Measurements from ENCODE around the gene ALG5.

The ALG5 gene

GRCh38 chr13:36999054-36999714, at the start of gene ALG5:
Gene ALG5 (minus strand): TSS chr13:36999340. CDS start chr13:36999300, 40 bp downstream.
- DNase-seq (ENCODE audit: low read depth in 3 of 3), result peak; percentile 82 to 90 (median 86)

GRCh38 chr13:37047846-37048245, 48.7 kb upstream of the ALG5 start:
- DNase-seq (ENCODE audit: low read depth in 3 of 3), result no peak

- no peak for DNase-seq (ENCODE audit: low read depth in 3 of 3)
These were observed 47.9 kb upstream of the ALG5 start for GRCh38 chr13:37047032-37047431.

- DNase-seq (ENCODE audit: low read depth in 3 of 3), result no peak
These were observed 46.9 kb upstream of the ALG5 start for GRCh38 chr13:37046062-37046461.

GRCh38 chr13:37040789-37041188, 41.6 kb upstream of the ALG5 start:
- DNase-seq (ENCODE audit: low read depth in 3 of 3), result no peak

DNA sequence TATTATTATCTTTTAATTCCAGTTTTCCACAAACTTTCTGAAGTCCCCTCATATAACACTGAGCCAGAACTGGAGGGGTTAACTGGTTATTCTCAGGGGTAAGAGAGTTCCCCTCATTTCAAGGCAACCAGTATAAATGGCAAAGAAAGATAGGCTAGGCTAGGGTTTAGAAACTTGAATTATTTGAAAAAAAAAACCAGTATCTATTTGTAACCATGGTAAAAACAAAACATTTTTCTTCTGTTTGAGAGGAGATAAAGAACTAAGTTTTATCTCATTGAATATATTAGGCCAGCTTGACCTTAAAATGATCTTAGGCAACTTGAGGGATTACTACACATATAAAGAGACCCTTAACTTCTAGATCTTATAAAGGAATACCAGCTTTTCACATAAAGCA, 40.8 kb upstream of the ALG5 start:
- no peak for DNase-seq (ENCODE audit: low read depth in 3 of 3)

- DNase-seq (ENCODE audit: low read depth in 3 of 3), result no peak
These were observed 38.1 kb upstream of the ALG5 start for GRCh38 chr13:37037241-37037640.

- no peak for DNase-seq (ENCODE audit: low read depth in 3 of 3)
These were observed 30.5 kb upstream of the ALG5 start for GRCh38 chr13:37029617-37030016.

DNA sequence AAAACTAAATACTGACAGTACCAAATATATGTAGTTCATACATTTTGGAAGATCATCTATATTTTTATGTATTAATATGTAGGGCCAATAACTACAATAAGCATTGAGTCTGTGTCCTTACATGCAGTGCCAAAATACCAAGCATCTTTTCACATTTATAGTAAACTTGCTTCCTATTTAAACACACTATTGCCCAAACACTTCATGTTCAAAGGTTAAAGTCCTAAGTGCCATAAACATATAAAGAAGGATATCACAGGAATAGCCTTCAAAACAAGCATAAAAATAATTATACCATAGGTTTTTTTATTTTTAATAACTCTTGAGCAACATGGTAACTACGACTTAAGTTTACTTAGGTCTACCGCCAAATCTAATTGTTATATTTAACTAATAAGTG, 28.5 kb upstream of the ALG5 start:
- no peak for DNase-seq (ENCODE audit: low read depth in 3 of 3)

DNA sequence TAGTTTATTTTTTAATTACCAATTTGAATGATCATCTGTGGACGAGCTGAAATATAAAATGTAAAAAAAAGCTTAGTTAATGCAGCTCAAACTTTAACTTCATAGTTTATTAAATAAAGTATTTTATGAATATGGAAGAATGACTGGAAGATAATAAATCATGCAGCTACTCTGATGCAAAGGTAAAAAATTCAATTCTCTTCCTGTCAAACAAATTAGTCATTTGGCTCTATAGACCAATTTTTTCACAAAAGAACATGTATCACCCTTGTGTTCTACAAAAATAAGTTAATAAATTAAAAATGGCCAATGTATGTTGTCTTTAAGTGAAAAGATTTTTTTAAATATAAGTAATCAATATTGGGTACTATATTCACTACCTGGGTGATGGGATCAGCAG, 27.6 kb upstream of the ALG5 start:
- DNase-seq (ENCODE audit: low read depth in 3 of 3), result no peak

DNA sequence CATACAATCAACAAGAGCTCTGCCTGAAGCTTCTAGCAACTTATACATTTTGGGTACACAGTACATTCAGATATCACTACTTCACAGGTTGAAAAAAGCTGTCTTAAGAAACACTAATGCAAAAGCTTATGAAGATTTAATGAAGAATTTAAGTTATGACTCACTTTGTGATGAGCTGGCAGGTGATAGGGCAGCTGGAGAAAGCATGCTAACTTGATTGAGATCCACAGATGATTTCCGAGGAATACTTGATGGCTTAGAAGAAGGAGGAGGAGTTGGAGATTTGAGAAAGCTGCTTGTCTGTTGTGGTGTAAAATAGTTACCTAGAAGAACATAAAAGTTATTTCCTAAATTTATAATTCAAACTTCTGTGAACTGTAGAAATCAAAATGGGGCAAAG, 24.7 kb upstream of the ALG5 start:
- DNase-seq (ENCODE audit: low read depth in 3 of 3), result no peak

DNA sequence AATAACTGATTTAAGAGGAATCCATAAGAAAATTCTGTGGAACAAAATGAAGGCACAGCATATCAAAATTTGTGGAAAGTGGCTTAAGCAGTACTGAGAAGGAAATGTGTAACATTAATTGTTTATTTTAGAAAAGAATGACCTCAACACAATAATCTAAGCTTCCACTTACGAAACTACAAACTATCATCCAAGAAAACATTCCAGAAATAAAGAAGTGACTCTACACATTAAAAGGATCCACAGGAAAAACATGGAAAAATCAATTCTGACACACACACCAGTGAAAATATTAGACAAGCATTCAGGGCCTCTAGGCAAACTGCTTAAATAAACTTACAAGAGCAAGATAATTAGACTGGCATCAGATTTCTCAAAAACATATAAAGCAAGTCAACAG, 15.5 kb upstream of the ALG5 start:
- DNase-seq (ENCODE audit: low read depth in 3 of 3), result no peak

DNA sequence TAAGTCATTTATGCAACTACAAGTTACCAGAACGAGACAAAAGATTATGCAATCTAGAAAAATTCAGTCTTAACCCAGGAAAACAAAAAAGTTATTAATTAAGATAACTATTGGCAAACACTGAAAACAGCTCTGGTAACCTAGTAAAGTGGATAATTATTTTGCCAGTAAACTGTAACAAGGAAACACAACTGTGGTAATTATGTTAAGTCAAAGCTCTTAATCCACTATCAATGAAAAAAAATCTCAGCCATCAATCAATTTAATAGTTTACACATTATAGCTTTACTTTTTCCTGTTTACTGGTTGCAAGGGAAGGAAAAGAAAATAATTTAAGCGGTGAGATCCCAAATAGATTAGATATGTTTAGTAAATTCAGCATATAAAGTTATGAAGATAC, 12.6 kb upstream of the ALG5 start:
- no peak for DNase-seq (ENCODE audit: low read depth in 3 of 3)

- DNase-seq (ENCODE audit: low read depth in 3 of 3), result no peak
These were observed 11.9 kb upstream of the ALG5 start for GRCh38 chr13:37011002-37011401.

GRCh38 chr13:37010424-37010823, 11.3 kb upstream of the ALG5 start:
- no peak for DNase-seq (ENCODE audit: low read depth in 3 of 3)

DNA sequence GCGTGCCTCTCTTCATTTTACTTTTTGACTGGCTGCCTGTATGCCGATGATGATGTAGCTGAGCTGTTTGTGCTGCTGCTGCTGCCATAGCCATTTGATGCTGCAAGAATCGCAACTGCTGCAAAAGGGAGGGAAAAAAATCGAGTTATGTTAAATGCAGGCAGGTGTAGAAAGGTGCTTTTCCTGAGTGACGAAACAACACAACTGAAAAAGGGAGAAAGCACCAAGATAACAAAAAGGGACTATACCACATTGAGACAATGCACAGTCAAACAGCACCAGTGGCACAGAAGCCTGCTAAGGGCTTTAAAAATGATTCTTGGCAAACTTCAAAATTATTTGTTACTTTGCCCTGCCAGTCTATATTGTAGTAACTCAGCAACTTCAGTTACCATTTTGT, 10.6 kb upstream of the ALG5 start:
- DNase-seq (ENCODE audit: low read depth in 3 of 3), result no peak

- DNase-seq (ENCODE audit: low read depth in 3 of 3), result no peak
These were observed 2.7 kb upstream of the ALG5 start for GRCh38 chr13:37001921-37002250.

DNA sequence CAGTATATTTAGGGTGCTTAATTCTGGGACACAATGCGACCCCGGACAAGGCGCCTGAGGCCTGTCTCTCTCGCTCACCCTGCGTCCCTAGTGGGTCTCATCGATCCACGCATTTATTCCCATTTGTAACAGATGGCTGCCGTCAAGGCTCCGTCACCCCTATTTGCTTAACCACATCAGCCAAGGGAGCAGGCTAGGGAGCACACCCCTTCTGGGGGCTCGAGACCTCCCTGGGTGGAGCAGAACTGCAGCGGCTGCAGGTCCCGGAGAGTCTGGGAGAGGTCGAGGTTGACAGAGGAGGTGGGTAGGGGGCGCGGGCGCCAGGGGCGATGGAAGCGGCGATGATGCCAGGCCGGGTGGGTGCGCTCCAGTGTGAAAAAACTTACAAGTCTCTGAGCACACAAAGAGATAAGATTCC, 507 bp downstream of the ALG5 start:
- DNase-seq (ENCODE audit: low read depth in 3 of 3), result peak in 1 of 3 experiments; percentile 13

GRCh38 chr13:36997716-36998427, 1.3 kb downstream of the ALG5 start:
- no peak for DNase-seq (ENCODE audit: low read depth in 3 of 3)

- DNase-seq (ENCODE audit: low read depth in 3 of 3), result no peak
These were observed 6.8 kb downstream of the ALG5 start for GRCh38 chr13:36992362-36992761.

- no peak for DNase-seq (ENCODE audit: low read depth in 3 of 3)
These were observed 12.5 kb downstream of the ALG5 start for GRCh38 chr13:36986462-36987240.

DNA sequence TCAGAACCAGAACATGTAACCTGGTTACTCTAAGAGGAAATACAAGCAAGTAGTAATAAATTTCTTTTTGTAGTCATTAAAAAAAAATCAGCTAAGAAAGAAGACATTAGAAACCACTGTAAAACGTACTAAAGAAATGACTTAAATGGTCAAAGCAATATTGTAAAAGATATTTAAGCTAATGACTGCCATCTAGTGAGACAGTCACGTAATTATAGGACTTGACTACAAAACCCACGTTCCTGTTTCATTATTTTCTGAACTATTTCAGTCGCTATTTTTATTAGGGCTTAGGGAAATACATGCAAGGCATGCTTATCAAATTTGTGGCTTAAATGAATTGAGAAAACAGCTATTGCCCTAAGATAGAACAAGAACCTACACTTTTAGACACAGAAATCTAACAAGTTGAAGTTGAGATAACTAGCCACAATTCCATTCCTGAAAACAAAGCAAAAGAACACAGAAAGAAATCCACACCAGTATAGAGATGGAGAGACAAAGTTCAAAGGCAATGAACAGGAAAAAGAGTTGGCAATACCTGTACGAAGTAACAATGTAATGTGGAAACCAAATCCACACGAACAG, 17.9 kb downstream of the ALG5 start:
- DNase-seq (ENCODE audit: low read depth in 3 of 3), result no peak

All from stimulated activated CD4-positive, alpha-beta T cell treated with anti-CD3 and anti-CD28 coated beads, TNF-alpha, amount 100 ng/mL, for 24 hours (primary cell).